HG03342 (cell line): ENCODE results near the gene HOXD4.

Experiments
- ATAC-seq: cut with Tn5 transposase; IDR thresholded peaks from one replicate; pipeline ENCODE4 v1.9.1; 2021; ENCODE audit warnings: mild to moderate bottlenecking, moderate library complexity; ENCODE audit not compliant: unreplicated experiment

HOXD4 gene

GRCh38 chr2:176139661-176140512 is 11.5 kb upstream of the HOXD4 start:
- no peak for ATAC-seq

DNA sequence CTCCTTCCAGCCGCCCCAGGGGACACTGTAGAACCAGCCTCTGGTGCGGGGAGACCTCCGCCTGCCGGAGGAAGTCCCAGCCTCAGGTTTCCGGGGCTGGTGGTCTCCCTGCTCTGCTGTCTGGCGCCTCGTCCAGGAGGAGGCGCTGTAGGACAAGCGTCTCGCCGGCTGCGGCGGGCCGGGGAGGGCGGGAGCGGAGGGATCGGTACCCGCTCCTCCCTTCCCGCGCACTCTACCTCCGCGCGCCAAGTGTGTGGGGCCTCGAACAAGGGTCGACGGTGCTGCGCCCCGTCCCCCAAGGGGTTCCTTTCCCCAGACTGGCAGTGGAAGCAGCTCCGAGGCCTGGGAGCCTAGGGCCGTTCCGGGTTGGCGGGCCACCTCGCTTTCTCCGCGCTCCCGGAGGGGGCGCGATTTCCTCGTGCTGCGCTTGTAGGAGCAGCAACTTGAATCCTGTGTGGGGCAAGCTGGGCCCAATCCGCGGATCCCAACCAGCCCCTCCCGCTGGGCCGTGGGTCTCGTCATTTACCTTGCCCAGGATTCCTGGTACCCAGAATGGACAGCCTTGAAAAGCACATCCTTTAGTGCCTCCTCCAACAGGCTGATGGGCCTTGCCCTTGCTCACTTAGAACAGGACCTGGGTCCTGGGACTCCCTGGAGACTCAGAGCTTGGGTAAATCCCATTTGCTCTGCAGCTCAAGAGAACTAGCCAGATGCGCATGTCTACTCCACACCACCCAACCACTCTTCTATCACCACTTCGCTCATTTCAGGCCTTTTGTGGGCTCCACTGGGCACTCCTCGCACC is 10.6 kb upstream of the HOXD4 start:
- ATAC-seq: peak; percentile 94

- no peak for ATAC-seq
These were observed 9.1 kb upstream of the HOXD4 start for GRCh38 chr2:176142281-176142680.

DNA sequence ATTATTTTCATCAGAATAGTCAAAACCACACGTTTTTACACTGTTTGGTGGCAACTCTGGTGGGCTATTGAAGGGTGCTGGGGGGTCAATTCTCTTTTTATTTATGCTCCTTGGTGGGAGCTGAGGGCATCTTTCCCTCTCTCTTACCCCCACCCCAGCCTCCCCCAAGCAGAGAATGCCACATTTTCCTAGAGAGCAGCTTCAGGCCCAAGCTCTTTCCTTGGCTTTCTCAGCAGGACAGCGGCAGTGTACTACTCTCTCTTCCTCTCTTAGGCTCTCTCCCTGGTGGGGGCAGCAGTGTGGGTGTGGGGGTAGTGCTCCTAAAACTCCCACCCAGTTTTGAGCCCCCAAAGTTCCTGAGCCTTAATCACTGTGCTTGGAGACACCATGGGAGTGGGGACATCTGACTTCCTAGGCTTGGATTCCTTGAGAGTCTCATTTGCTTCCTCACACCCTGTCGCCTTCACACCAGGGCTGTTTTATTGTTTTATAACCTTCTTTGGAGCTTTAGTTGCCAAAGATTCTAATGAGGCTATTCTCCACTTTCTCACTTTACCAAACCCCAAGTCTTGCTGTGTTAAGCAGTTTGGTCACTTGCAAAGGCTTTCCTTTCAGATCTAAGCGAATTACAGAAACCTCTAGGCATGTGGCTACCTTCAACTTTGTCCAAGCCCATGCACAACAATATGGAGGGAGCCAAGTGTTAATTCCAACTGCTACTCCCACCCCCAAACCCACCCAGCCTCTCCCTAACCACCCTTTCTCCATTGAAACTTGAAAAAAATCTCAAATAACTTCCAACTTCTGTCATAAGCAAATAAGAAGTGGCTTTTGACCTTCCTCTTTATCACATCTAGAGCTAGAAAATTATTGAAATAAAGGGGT is 6.0 kb upstream of the HOXD4 start:
- no peak for ATAC-seq

DNA sequence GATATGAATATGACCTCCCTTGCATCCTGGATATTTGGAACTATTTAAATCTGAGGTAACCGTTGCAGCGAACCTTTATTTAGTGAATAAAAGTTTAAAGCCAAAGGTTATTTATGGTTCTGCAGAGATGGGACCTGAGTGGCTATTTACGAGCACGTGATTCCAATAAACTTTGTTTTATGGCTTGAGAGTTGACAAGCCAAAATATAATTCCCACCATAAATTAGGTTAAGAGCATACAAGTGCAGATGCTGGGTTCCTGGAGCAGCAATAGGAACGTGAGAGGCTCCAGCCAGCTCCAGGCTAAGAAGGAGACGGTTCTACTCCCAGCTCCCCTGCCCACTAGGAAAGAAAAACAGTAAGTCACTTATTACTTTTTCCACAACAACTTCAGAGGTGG is 5.2 kb upstream of the HOXD4 start:
- ATAC-seq: no peak

DNA sequence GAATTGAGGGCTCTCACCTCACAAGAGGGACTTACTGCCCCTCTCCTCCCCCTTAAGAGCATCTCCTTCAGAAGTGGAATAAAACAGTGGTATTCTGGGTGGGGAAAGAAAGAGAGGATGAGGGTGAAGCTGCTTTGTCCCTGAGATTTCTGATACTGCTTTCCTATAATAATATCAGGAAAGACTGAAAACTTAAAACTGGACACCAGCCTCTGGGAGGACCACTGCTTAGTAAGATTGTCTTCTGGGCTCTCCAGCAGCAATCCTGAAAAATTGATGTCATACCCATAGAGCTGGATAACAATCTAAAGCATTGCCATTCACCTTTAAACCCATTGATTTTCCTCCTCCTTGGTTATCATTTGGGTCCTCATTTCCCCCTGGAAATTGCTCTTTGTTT is 4.7 kb upstream of the HOXD4 start:
- no peak for ATAC-seq

GRCh38 chr2:176147210-176147799 is 4.0 kb upstream of the HOXD4 start:
- no peak for ATAC-seq

- ATAC-seq: no peak
These were observed 3.4 kb upstream of the HOXD4 start for GRCh38 chr2:176147800-176148496.

- no peak for ATAC-seq
These were observed 2.5 kb upstream of the HOXD4 start for GRCh38 chr2:176148751-176149421.

GRCh38 chr2:176149481-176149938 is 1.8 kb upstream of the HOXD4 start:
- no peak for ATAC-seq

- no peak for ATAC-seq
These were observed 1.3 kb upstream of the HOXD4 start for GRCh38 chr2:176149939-176150583.

DNA sequence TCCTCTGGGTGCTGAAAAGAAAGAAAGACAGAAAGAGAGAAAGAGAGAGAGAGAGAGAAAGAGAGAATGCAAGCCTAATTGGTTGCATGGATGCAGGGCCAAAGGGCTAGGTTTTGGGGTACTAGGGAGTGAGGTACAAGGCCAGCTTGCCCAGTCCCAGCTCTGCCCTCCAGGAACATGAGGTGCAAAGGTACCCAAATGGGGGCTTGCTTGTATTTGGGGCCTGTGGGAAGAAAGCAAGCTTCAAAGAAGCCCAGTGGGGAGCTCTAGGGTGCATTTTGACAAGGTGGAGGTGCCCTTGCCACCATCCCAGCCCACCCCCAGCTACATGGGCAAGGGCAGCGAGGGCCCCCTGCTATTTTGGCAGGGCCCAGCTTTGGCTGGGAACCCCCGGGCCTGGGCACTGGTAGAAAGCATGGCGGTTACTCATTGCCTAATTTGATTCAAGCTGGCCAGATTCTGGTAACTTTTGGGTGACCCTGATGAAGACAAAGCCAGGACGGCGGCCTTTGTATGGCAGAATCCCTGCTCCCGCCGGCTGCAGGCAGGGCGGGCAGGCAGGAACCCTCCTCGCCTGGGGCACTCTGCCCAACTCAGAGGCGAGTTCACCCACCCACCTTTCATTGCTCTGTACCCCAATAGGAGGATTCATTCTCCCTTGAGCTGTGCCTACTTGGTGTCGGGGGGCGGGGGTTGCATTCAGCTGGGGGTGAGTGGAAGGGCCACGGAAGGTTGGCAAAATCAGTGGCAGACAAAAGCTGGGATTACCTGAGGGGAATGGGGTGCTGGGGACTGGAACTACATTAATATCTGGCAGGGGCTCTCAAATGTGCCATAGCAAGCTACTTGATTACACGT is 537 bp upstream of the HOXD4 start:
- no peak for ATAC-seq

GRCh38 chr2:176152350-176153181 is 1.2 kb downstream of the HOXD4 start:
- ATAC-seq: no peak

DNA sequence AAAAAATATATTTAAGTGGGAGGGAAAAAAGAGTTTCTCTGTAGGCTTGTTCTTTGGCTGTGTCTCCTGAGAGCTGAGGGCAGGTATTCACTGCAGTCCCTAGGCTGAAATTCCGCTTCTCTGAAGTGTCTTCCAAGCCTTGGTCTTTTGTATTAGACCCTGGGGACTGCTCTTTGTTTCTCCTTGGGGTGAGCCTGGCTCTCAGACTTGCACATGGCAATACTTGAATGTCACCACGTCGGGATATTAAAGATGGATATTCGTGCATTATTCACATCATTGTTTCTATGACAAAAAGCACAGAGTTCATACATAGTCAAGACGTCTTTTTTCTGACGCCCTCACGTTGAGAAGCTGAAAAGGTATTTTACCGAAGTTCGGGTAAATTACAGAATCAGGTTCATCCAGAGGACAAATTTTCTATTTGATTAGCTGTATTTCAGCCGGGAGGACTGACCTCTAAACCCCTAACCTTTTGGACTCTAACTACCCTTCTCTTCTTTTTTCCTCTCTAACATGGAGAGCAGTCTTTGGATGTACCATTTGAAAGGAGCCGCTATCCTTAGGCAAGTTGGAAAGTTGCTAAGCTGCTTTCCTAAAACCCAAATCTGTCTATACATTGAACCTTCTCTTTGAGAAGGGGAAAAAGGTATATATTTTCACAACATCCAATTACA is 3.4 kb downstream of the HOXD4 start:
- ATAC-seq: no peak

DNA sequence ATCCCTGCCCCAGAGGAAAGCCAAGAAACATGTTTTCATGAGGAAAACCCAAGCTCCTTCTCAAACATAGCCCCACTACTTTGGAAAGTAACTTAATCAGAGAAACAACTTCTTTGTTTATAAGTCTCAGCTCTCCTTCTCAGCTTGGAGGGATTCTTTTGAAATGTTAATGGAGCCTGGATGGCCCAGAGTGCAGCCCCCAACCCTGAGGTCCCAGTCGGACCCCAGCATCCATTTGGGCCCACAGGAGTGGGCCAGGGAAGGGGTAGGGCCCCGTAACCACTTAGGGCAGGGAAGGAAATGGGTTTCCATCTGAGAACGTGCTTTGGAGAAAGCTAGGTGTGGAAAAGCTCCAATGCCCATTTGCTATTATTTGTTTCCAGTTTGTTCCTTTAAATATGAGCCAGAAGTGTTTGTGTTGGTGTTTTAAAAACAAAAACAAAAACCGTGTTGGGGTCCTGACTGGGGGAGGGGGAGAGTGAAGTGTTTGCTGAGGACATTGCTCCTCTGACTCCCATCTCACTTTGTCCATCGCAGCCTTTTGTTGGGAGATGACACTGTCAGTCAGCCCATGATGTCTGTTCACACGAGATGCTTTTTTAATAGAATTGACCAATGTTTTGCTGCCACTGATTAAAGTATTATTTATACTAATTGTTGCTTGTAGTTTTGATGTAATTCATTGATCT is 4.2 kb downstream of the HOXD4 start:
- ATAC-seq: no peak

- ATAC-seq: no peak
These were observed 5.0 kb downstream of the HOXD4 start for GRCh38 chr2:176156301-176156806.
